Peyer's patch (tissue), 4 donors: Measurements from ENCODE around the gene HDAC8.

Experiments used
- CTCF ChIP-seq, 6 experiments: fragments of 450-650 bp in 4 of 6; fragments of 200-600 bp in 2 of 6; sonication (generic) in 1 of 6; IDR thresholded peaks; one replicate each; pipeline ENCODE4 v1.5.1; 2017 to 2019; ENCODE audit warnings: antibody characterized with exemption in 6 of 6, mild to moderate bottlenecking in 3 of 6, moderate library complexity in 1 of 6
- POLR2A ChIP-seq, 2 donors: fragments of 450-650 bp; IDR thresholded peaks; one replicate each; pipeline ENCODE4 v1.5.1; 2017; ENCODE audit warnings: antibody characterized with exemption in 2 of 2, mild to moderate bottlenecking in 2 of 2, moderate library complexity in 2 of 2

- TF ChIP-seq CTCF (IDR thresholded peaks at IDR 0.05): no peak
- TF ChIP-seq POLR2A (IDR thresholded peaks at IDR 0.05): no peak
These were observed 263.9 kb downstream of the HDAC8 start for GRCh38 chrX:72308566-72309296.
